ENCODE data around the gene TXNDC2. TPM values are rescaled to one million over a fixed set of nuclear protein-coding genes. Genes with fewer than 3 reads are reported as not detected.

TXNDC2 gene
- polyA plus RNA-seq, 4 donors: 0.03 to 0.10 TPM; not detected in 2

DNA sequence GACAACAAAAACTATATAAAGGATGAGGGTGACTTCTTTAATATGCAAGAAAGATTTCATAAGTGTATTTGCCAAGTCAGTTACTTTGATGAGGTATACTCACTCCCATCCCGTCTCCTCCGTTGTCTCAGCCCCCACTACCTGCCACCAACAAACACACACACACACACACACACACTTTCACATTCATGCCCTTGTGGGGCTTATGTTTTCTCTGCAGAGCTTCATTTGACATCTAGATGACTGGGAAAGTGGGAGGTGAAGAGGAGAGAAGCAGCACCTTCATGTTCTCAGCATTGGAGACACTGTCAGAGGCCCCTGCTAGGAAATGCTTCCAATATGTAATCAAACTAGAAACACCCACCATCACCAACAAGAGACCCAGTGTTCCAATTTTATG, 22.5 kb upstream of the TXNDC2 start:
- Histone ChIP-seq H3K9me3 (ENCODE audit: control insufficient read depth in 2 of 2, insufficient read depth in 1 of 2, low read depth in 1 of 2, low read length in 1 of 2) (peaks cover 0 to 18% of the 10 kb centered on the region in 2 donors), H3K27ac (ENCODE audit: low read depth in 1 of 3, low read length in 2 of 3) (no peak overlapping the region), H3K36me3 (ENCODE audit: control insufficient read depth in 3 of 3, insufficient read depth in 2 of 3, low read depth in 1 of 3, low read length in 3 of 3) (no peaks in the 10 kb centered on the region), H3K4me3 (ENCODE audit: low read depth in 1 of 3, low read length in 3 of 3) (no peak overlapping the region), H3K4me1 (ENCODE audit: control insufficient read depth in 3 of 3, insufficient read depth in 2 of 3, low read depth in 1 of 3, low read length in 2 of 3) (peaks cover 0 to under 1% (median 0%) of the 10 kb centered on the region in 3 donors), H3K27me3 (ENCODE audit: control insufficient read depth in 3 of 3, insufficient read depth in 3 of 3, low read length in 3 of 3) (no peaks in the 10 kb centered on the region)
- WGBS, 3 donors: 55 to 82% (median 80%) methylated on average over 2 of the region's 2 CpGs
- no peak for FAIRE-seq
- DNase-seq: no peak

DNA sequence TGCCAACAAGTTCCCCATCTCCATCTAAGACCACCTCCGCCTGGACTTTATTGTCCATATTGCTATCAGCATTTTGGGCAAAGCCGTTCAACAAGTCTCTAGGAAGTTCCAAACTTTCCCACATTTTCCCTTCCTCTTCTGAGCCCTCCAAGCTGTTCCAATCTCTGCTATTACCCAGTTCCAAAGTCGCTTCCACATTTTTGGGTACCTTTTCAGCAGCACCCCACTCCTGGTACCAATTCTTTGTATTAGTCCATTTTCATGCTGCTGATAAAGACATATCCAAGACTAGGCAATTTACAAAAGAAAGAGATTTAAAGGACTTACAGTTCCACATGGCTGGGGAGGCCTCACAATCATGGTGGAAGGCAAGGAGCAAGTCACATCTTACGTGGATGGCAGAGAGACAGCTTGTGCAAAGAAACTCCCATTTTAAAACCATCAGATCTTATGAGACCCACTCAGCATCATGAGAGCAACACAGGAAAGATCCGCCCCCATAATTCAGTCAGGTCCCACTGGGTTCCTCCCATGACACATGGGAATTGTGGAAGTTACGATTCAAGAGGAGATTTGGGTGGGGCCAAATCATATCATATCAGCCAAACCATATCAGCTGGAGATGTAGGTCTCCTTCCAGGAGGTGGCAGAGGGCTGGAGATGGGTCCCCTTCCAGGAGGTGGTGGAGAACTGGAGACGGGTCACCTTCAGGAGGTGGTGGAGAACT, 19.8 kb upstream of the TXNDC2 start:
- Histone ChIP-seq H3K27me3 (ENCODE audit: control insufficient read depth in 3 of 3, insufficient read depth in 3 of 3, low read length in 3 of 3) (no peaks in the 10 kb centered on the region), H3K4me1 (ENCODE audit: control insufficient read depth in 3 of 3, insufficient read depth in 2 of 3, low read depth in 1 of 3, low read length in 2 of 3) (peaks cover 3 to 26% (median 9%) of the 10 kb centered on the region in 3 donors), H3K36me3 (ENCODE audit: control insufficient read depth in 3 of 3, insufficient read depth in 2 of 3, low read depth in 1 of 3, low read length in 3 of 3) (no peaks in the 10 kb centered on the region), H3K9me3 (ENCODE audit: control insufficient read depth in 2 of 2, insufficient read depth in 1 of 2, low read depth in 1 of 2, low read length in 1 of 2) (peaks cover 0 to 18% of the 10 kb centered on the region in 2 donors), H3K4me3 (ENCODE audit: low read depth in 1 of 3, low read length in 3 of 3) (no peak overlapping the region), H3K27ac (ENCODE audit: low read depth in 1 of 3, low read length in 2 of 3) (no peak overlapping the region)
- WGBS, 3 donors: 91 to 94% (median 92%) methylated on average over 7 of the region's 7 CpGs
- FAIRE-seq: no peak
- DNase-seq: no peak

DNA sequence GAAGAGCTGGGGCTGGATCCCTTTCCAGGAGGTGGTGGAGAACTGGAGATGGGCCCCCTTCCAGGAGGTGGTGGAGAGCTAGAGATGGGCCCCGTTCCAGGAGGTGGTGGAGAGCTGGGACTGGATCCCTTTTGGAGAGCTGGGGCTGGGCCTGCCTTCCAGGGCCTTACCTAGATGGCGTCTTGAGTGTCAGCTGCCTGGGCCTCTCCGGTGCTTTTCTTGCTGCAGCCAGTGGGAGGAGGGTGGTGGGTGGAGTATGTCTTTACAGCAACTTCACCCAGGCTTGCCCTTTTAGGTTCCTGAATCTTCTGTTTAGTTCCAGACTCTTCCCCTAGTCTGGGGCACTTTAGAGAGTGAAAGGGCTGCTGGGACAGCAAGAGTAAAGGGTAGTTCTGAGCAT, 19.1 kb upstream of the TXNDC2 start:
- H3K4me3 ChIP-seq (ENCODE audit: low read depth in 1 of 3, low read length in 3 of 3): no peak overlapping the region
- H3K9me3 ChIP-seq (ENCODE audit: control insufficient read depth in 2 of 2, insufficient read depth in 1 of 2, low read depth in 1 of 2, low read length in 1 of 2): peaks cover 0 to 18% of the 10 kb centered on the region in 2 donors
- WGBS, 3 donors: 81 to 95% (median 92%) methylated on average over 3 of the region's 3 CpGs
- FAIRE-seq (no peak), DNase-seq (no peak)
- peaks cover 3 to 30% (median 9%) of the 10 kb centered on the region in 3 donors for H3K4me1 ChIP-seq (ENCODE audit: control insufficient read depth in 3 of 3, insufficient read depth in 2 of 3, low read depth in 1 of 3, low read length in 2 of 3)
- H3K27ac ChIP-seq (ENCODE audit: low read depth in 1 of 3, low read length in 2 of 3): no peak overlapping the region
- no peaks in the 10 kb centered on the region for H3K27me3 ChIP-seq (ENCODE audit: control insufficient read depth in 3 of 3, insufficient read depth in 3 of 3, low read length in 3 of 3)
- H3K36me3 ChIP-seq (ENCODE audit: control insufficient read depth in 3 of 3, insufficient read depth in 2 of 3, low read depth in 1 of 3, low read length in 3 of 3): no peaks in the 10 kb centered on the region

DNA sequence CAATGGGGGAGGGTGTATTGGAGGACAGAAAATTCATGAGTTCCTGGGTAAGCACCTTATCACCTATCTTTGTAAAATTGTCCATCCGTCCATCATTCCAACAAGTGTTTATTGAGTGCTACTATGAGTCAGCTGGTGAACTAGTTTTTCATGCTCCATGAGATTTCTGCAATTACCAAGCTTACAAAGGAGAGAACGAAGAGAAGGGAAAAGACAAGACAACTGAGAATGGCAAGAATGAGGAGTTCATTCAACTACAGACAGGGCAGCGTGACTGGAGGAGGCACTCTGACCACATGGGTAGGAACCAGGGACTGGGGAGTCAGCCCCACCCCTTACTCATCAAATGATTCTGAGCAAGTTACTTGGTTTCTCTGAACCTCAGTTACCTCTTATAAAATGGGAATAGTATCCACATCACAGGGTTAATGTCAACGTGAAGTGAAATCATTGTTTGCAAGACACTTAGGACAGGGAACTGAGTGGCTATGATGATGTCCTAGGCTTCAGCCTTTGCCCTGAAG, 18.6 kb upstream of the TXNDC2 start:
- no peak for FAIRE-seq
- 80 to 89% (median 85%) methylated on average over 4 of the region's 4 CpGs for WGBS, 3 donors
- no peak overlapping the region for H3K27ac ChIP-seq (ENCODE audit: low read depth in 1 of 3, low read length in 2 of 3)

DNA sequence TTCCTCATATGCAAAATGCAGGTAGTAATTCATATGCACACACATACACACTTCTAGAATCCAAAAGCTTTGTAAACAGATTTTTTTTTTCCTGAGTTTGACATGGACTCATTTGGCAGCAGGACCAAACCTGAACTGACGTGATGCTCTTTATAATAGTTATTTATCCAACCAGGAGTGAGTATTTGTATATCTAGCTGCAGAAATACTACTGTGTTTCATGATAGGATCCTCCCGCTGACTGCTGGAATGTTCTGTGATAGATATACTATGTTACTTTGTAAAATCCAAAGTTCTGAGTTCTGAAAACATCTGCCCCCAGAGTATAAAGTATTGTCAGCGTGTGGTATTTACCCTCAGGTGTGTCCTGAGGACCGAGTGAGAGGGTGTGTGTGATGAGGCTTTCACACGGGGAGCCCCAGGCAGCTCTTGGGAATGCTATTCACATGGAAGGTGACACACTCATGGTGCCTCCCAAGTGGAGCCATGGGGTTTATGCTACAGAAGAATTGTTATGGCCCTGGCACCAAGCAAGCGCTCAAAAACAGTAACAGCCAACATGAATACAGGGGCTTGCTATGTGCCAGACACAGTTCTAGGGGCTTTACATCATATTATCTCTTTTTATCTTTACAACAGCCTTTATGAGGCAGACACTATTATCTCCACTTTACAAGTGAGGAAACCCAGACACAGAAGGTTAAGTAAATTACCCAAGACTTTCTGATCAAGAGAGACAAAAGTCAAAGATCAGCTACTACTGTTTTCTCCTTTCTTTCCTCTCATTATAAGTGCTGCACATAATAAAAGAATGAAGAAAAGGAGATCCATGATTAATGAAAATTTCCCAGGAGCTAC, 16.7 kb upstream of the TXNDC2 start:
- peak overlapping the region in 1 of 3 donors; percentile 83 for H3K27ac ChIP-seq (ENCODE audit: low read depth in 1 of 3, low read length in 2 of 3)
- no peaks in the 10 kb centered on the region for H3K27me3 ChIP-seq (ENCODE audit: control insufficient read depth in 3 of 3, insufficient read depth in 3 of 3, low read length in 3 of 3)
- no peak overlapping the region for H3K4me3 ChIP-seq (ENCODE audit: low read depth in 1 of 3, low read length in 3 of 3)
- peak in 1 of 2 donors; percentile 83 for DNase-seq
- 51 to 63% (median 54%) methylated on average over 6 of the region's 6 CpGs for WGBS, 3 donors
- H3K9me3 ChIP-seq (ENCODE audit: control insufficient read depth in 2 of 2, insufficient read depth in 1 of 2, low read depth in 1 of 2, low read length in 1 of 2): peaks cover 0 to 18% of the 10 kb centered on the region in 2 donors
- H3K36me3 ChIP-seq (ENCODE audit: control insufficient read depth in 3 of 3, insufficient read depth in 2 of 3, low read depth in 1 of 3, low read length in 3 of 3): no peaks in the 10 kb centered on the region
- no peak for FAIRE-seq
- H3K4me1 ChIP-seq (ENCODE audit: control insufficient read depth in 3 of 3, insufficient read depth in 2 of 3, low read depth in 1 of 3, low read length in 2 of 3): peaks cover 3 to 30% (median 9%) of the 10 kb centered on the region in 3 donors

More for the DNA sequence above, 18.6 kb upstream of the TXNDC2 start:
- peaks cover 3 to 30% (median 9%) of the 10 kb centered on the region in 3 donors for H3K4me1 ChIP-seq (ENCODE audit: control insufficient read depth in 3 of 3, insufficient read depth in 2 of 3, low read depth in 1 of 3, low read length in 2 of 3)
- no peaks in the 10 kb centered on the region for H3K36me3 ChIP-seq (ENCODE audit: control insufficient read depth in 3 of 3, insufficient read depth in 2 of 3, low read depth in 1 of 3, low read length in 3 of 3)
- no peak overlapping the region for H3K4me3 ChIP-seq (ENCODE audit: low read depth in 1 of 3, low read length in 3 of 3)
- DNase-seq: no peak
- peaks cover 0 to 18% of the 10 kb centered on the region in 2 donors for H3K9me3 ChIP-seq (ENCODE audit: control insufficient read depth in 2 of 2, insufficient read depth in 1 of 2, low read depth in 1 of 2, low read length in 1 of 2)
- H3K27me3 ChIP-seq (ENCODE audit: control insufficient read depth in 3 of 3, insufficient read depth in 3 of 3, low read length in 3 of 3): no peaks in the 10 kb centered on the region

DNA sequence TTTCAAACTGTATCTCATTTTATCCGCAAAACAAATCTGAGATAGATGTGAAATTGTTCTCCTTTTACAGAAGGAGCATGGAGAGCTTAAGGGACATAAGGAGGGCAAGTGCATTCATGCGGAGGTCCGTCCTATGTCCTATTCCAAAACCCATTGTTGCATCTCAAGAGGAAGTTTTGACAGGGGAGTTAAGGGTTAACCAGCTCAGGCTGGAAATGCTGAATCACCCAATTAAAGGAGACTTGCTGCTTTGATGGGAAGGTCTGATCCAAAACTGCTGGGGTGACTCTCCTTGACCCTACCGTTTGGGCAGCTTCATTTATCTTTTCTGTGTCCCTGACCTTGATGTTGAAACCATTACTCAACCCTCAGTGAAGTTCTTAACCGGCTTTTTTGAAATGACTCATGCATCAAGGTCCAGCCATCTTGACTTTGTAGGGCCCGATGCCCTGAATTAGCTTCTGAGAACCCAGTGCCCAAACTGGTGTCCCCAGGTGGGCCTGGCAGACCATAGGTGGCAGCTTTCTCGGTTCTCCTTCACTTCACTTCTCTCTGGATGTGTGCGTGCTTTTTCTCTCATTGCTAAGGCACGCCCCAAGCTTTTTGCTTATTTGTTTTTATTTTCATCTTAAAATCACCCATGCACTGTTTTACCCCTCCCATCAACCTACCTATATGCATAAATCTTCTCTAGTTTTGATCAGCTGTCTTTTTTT, 15.9 kb upstream of the TXNDC2 start:
- H3K27ac ChIP-seq (ENCODE audit: low read depth in 1 of 3, low read length in 2 of 3): peak overlapping the region in 1 of 3 donors; percentile 83
- FAIRE-seq: no peak

DNA sequence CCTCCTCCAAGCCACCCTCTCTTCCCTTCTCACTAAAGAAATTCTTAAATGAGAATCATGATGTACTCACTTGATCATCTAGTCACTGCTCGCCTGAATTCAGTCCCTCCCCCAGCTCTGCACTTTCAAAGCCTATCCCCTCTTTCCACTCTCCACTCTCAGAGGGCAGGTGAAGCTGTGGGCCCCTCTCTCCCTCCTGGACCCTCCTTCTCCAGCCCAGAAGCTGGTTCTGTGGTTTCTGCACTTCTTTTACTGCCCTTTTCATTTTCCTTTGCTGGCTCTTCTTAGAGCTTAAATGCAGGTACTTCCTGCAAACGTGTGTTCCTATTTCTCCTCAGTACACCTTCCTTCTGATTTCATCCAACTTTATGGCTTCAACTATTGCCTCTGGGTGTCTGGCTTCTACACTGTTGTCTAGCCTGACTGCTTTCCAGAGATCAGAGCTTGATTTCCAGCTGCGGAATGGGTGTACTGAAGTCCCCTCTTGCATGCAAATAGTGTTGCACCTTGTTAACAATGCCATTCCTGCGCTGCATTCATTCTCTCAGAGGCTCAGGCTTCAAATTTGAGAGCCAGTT, 15.3 kb upstream of the TXNDC2 start:
- no peak for FAIRE-seq
- 67 to 71% (median 69%) methylated on average over 4 of the region's 4 CpGs for WGBS, 3 donors

More for the DNA sequence above, 15.9 kb upstream of the TXNDC2 start:
- peaks cover 0 to 18% of the 10 kb centered on the region in 2 donors for H3K9me3 ChIP-seq (ENCODE audit: control insufficient read depth in 2 of 2, insufficient read depth in 1 of 2, low read depth in 1 of 2, low read length in 1 of 2)
- DNase-seq: peak; percentile 80 to 82
- WGBS, 3 donors: 56 to 62% (median 61%) methylated on average over 9 of the region's 9 CpGs
- no peak overlapping the region for H3K4me3 ChIP-seq (ENCODE audit: low read depth in 1 of 3, low read length in 3 of 3)
- peaks cover 3 to 30% (median 9%) of the 10 kb centered on the region in 3 donors for H3K4me1 ChIP-seq (ENCODE audit: control insufficient read depth in 3 of 3, insufficient read depth in 2 of 3, low read depth in 1 of 3, low read length in 2 of 3)
- H3K36me3 ChIP-seq (ENCODE audit: control insufficient read depth in 3 of 3, insufficient read depth in 2 of 3, low read depth in 1 of 3, low read length in 3 of 3): no peaks in the 10 kb centered on the region
- H3K27me3 ChIP-seq (ENCODE audit: control insufficient read depth in 3 of 3, insufficient read depth in 3 of 3, low read length in 3 of 3): no peaks in the 10 kb centered on the region

More for the DNA sequence above, 15.3 kb upstream of the TXNDC2 start:
- H3K4me3 ChIP-seq (ENCODE audit: low read depth in 1 of 3, low read length in 3 of 3): no peak overlapping the region
- no peaks in the 10 kb centered on the region for H3K36me3 ChIP-seq (ENCODE audit: control insufficient read depth in 3 of 3, insufficient read depth in 2 of 3, low read depth in 1 of 3, low read length in 3 of 3)
- H3K4me1 ChIP-seq (ENCODE audit: control insufficient read depth in 3 of 3, insufficient read depth in 2 of 3, low read depth in 1 of 3, low read length in 2 of 3): peaks cover 3 to 33% (median 9%) of the 10 kb centered on the region in 3 donors
- H3K9me3 ChIP-seq (ENCODE audit: control insufficient read depth in 2 of 2, insufficient read depth in 1 of 2, low read depth in 1 of 2, low read length in 1 of 2): peaks cover 0 to 14% of the 10 kb centered on the region in 2 donors
- H3K27ac ChIP-seq (ENCODE audit: low read depth in 1 of 3, low read length in 2 of 3): peak overlapping the region in 1 of 3 donors; percentile 83
- peak; percentile 7 to 51 for DNase-seq
- H3K27me3 ChIP-seq (ENCODE audit: control insufficient read depth in 3 of 3, insufficient read depth in 3 of 3, low read length in 3 of 3): no peaks in the 10 kb centered on the region
